CD4-positive, alpha-beta T cell treated with Interleukin-4 for 1 hour (primary cell): Measurements from ENCODE around the gene PTCH1.

Experiments
- DNase-seq, 2 donors: peaks; one replicate each; pipeline ENCODE4 v3.0.0-alpha.2; 2020 to 2022

PTCH1 gene

GRCh38 chr9:95436416-95436815 lies 80.4 kb downstream of the PTCH1 start:
- no peak for DNase-seq

GRCh38 chr9:95435074-95435728 lies 81.6 kb downstream of the PTCH1 start:
- no peak for DNase-seq

- DNase-seq = no peak
Measured at GRCh38 chr9:95434116-95435073, 82.4 kb downstream of the PTCH1 start.

GRCh38 chr9:95433096-95433819 lies 83.5 kb downstream of the PTCH1 start:
- DNase-seq = no peak

- no peak for DNase-seq
Measured at GRCh38 chr9:95431286-95431685, 85.5 kb downstream of the PTCH1 start.

- DNase-seq = no peak
Measured at GRCh38 chr9:95429948-95430620, 86.7 kb downstream of the PTCH1 start.

- DNase-seq = no peak
Measured at GRCh38 chr9:95429096-95429495, 87.7 kb downstream of the PTCH1 start.

GRCh38 chr9:95425910-95426551 lies 90.7 kb downstream of the PTCH1 start:
- no peak for DNase-seq

- DNase-seq = no peak
Measured at GRCh38 chr9:95422650-95423049, 94.1 kb downstream of the PTCH1 start.

GRCh38 chr9:95420518-95420917 lies 96.3 kb downstream of the PTCH1 start:
- no peak for DNase-seq

- DNase-seq = no peak
Measured at GRCh38 chr9:95419444-95419843, 97.3 kb downstream of the PTCH1 start.

- DNase-seq = no peak
Measured at GRCh38 chr9:95415158-95415557, 101.6 kb downstream of the PTCH1 start.

- DNase-seq = no peak
Measured at GRCh38 chr9:95413793-95414192, 103.0 kb downstream of the PTCH1 start.

GRCh38 chr9:95411054-95411892 lies 105.5 kb downstream of the PTCH1 start:
- no peak for DNase-seq

- DNase-seq = no peak
Measured at GRCh38 chr9:95409650-95410426, 106.9 kb downstream of the PTCH1 start.

- DNase-seq = no peak
Measured at GRCh38 chr9:95407524-95407923, 109.2 kb downstream of the PTCH1 start.

- no peak for DNase-seq
Measured at GRCh38 chr9:95406121-95406520, 110.7 kb downstream of the PTCH1 start.

- DNase-seq = no peak
Measured at GRCh38 chr9:95399261-95399660, 117.5 kb downstream of the PTCH1 start.
